Suprapubic skin (tissue), 3 donors: ENCODE measurements around the gene CRYBG2.

Source experiments
- CTCF ChIP-seq, 2 donors: fragments of 200-600 bp in 1 of 2; fragments of 450-650 bp in 1 of 2; sonication (generic) in 1 of 2; IDR thresholded peaks; one replicate each; pipeline ENCODE4 v1.5.1; 2016 to 2019; ENCODE audit warnings: antibody characterized with exemption in 2 of 2, mild to moderate bottlenecking in 1 of 2, moderate library complexity in 1 of 2
- EP300 ChIP-seq: sonication (generic); formaldehyde crosslinking; IDR thresholded peaks from one replicate; pipeline ENCODE4 v1.6.1; 2017; ENCODE audit warnings: antibody characterized with exemption

- TF ChIP-seq CTCF (IDR thresholded peaks at IDR 0.05) (no peak), EP300 (no peak)
Measured at GRCh38 chr1:26335774-26336476, 18.0 kb downstream of the CRYBG2 start.
